Neural progenitor cell (in vitro differentiated cells): ENCODE measurements around the gene JSRP1.

Experiments used
- EZH2 ChIP-seq: fragments of 200-600 bp; sonication (generic); IDR thresholded peaks from 2 replicates; pipeline ENCODE4 v1.6.1; 2017; ENCODE audit warnings: antibody characterized with exemption, mild to moderate bottlenecking, moderate library complexity
- TF ChIP-seq, protein P1 (sequence below): fragments of 200-600 bp; sonication (generic); IDR thresholded peaks from 2 replicates; pipeline ENCODE4 v1.5.1; 2017; ENCODE audit warnings: antibody characterized with exemption, mild to moderate bottlenecking

DNA sequence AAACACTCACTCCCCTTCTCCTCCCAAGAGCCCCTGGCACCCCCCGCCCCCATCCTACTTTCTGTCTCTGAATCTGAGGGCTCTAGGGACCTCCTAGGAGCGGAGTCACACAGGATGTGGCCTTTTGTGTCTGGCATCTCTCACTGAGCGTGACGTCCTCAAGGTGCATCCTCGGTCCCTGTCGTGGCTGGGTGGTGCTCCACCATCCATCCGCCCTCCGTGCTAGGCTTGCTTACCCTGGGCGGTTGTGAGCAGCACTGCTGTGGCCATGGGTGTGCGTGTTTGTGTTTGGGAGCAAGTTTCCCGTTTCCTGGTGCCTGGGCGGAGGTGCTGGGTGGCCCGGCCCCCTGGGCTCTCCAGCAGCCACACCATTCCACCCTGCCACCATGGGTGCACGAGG lies 32.3 kb downstream of the JSRP1 start:
- no peak for TF ChIP-seq EZH2
- TF ChIP-seq, protein P1, sequence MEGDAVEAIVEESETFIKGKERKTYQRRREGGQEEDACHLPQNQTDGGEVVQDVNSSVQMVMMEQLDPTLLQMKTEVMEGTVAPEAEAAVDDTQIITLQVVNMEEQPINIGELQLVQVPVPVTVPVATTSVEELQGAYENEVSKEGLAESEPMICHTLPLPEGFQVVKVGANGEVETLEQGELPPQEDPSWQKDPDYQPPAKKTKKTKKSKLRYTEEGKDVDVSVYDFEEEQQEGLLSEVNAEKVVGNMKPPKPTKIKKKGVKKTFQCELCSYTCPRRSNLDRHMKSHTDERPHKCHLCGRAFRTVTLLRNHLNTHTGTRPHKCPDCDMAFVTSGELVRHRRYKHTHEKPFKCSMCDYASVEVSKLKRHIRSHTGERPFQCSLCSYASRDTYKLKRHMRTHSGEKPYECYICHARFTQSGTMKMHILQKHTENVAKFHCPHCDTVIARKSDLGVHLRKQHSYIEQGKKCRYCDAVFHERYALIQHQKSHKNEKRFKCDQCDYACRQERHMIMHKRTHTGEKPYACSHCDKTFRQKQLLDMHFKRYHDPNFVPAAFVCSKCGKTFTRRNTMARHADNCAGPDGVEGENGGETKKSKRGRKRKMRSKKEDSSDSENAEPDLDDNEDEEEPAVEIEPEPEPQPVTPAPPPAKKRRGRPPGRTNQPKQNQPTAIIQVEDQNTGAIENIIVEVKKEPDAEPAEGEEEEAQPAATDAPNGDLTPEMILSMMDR, result no peak
